Urothelium cell line (cell line): ENCODE results near the gene RANBP17.
"Not testable (repeated sequence)": the region's sequence is repeated elsewhere in the genome, so short reads cannot be mapped to it uniquely, and the experiment has no call there.

Experiments
- DNase-seq: peaks from one replicate; pipeline ENCODE4 v3.0.0; 2011; ENCODE audit warnings: low spot score, mixed read lengths
- FAIRE-seq: peaks from 2 replicates; lab custom pipeline; 2011; peaks lifted over from hg19 to GRCh38; lab: Jason Lieb, UNC

RANBP17 gene

DNA sequence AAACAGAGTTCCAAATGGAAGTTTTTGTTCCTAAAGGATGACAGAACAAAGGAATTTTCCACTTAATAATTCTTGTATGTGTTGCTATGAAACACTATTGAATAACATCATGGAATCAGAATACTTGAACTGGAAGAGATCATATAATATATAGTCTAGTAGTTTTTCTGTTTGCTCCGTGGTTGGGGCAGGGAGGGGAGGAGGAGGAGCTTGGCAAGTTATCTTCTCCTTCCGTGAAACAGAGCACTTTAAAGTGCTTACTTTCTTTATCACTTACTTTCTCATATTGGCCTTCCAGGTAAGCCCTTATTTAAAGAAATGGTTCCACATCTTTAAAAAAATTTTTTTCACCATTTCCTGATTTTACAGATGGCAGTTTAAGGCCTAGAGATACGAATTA, 281.4 kb downstream of the RANBP17 start:
- FAIRE-seq (no peak), DNase-seq (no peak)

DNA sequence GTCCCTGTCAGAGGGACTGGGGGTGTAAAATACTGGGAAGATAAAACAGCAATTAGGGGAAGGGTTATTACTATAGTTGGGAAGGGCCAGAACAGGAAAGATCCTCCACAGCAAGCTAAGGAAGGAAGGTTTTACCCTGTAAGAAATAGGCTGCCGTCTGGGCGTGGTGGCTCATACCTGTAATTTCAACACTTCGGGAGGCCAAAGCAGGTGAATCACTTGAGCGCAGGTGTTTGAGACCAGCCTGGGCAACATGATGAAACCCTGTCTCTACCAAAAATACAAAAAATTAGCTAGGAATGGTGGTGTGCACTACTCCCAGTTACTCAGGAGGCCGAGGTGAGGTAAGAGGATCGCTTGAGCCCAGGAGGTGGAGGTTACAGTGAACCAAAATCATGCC, 282.1 kb downstream of the RANBP17 start:
- DNase-seq (no peak), FAIRE-seq (no peak)

DNA sequence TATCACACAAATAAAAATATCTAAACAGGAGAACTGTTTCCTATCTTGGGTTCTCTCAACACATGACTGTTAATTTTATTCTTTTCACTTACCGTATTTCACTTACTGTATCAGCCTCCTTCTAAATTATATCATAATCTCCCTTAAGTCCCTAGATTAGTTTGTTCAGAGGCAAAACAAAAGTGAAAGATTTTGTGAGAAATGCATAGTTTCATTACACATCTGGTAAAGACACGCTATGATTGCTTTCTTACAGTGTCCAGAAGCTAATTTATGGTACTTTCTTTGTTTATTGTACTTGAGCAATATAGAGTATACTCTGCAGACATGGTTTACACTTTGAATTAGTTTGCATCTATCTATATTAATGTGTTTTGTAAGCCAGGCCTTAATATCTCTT, 287.5 kb downstream of the RANBP17 start:
- DNase-seq (no peak), FAIRE-seq (no peak)

DNA sequence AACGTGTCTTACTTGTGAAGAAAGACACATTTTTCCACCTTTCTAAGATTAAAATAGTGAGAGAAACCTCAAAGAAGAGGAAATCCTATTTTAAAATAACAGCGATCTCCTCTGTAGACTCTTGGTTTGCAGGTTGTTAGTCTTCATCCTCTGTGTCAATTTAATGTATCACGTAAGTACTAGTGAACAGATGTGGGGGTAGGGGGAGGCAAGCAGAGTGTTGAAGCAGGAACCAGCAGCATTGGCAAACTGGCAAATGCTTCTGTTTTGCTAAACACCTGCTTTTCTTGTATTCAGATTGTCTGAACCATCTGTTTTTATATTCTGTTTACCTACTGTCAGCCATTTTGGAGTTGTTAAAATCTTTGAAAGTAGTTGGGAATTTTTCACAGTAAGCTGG, 288.0 kb downstream of the RANBP17 start:
- no peak for FAIRE-seq

DNA sequence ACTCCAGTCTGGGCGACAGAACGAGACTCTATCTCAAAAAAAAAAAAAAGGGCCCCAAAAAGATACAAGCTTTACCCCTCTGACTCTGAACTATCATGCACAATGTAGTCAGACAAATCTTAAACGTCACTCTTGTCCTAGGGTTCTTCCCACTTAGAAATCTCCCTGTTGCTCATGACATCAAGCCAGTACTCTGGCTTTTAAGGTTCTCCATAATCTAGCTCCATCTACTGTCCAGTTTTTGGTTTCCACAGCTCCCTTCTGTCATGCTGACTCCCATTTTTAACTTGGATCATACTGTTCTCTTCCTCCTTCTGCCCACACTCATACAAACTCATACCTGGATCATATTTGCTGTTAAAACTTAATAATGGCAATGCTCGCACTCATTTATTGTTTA, 290.6 kb downstream of the RANBP17 start:
- DNase-seq, result peak; percentile 6

More for the DNA sequence above, 288.0 kb downstream of the RANBP17 start:
- DNase-seq, result no peak

DNA sequence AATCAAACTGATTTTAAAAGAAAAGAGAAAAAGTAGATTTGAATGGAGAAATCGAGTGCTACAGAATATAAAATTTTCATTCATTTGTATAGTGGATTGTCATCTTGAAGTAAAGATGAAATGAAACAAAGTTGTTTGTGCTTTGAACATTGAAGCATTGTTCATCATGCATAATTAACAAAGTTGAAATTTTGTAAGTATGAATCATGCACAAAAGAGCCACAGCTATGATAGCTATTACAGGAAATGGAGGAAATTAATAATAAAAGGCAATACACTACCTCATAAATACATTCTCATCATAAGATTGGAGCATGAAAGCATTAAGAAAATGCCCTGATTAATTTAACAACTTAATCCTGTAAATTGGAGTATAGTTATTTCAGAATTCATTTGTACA, 293.8 kb downstream of the RANBP17 start:
- peak; percentile 3 for DNase-seq
- no peak for FAIRE-seq

More for the DNA sequence above, 290.6 kb downstream of the RANBP17 start:
- FAIRE-seq, result no peak

DNA sequence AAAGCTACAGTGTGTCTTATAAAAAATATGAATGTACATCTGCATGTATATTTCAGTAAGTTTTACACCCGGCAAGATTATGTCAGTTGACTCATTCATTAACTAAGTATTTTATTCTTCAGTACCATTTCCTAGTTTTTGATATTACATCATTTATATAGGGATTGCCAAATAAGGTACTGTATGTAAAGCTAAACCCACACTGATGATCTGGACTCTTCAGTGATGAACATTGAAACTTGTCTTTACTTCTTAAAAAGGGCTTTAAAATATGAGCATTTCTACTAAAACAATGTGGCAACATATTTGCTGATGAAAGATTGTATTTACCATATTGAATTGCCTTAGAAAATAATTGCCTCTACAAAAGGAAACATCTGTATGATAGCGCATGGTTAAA, 295.5 kb downstream of the RANBP17 start:
- DNase-seq (no peak), FAIRE-seq (no peak)

DNA sequence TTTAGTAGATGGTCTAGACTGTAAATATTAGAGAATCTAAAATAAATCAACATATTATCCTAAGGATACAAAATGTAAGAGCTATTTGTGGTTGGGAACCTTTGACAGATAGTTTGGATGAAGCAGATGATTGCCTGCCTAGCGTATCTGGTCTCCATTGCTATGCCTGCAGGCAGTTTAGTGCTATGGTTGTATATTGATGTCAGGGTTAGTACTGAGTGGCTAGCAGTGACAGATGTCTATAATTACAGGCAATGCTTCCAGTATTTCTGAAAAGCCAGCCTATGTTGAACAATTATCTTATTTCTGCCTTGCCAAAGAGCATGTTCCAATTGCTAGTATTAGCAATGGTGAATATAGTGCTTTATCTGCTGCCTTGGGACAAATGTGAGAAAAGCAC, 296.0 kb downstream of the RANBP17 start:
- FAIRE-seq (no peak), DNase-seq (no peak)

DNA sequence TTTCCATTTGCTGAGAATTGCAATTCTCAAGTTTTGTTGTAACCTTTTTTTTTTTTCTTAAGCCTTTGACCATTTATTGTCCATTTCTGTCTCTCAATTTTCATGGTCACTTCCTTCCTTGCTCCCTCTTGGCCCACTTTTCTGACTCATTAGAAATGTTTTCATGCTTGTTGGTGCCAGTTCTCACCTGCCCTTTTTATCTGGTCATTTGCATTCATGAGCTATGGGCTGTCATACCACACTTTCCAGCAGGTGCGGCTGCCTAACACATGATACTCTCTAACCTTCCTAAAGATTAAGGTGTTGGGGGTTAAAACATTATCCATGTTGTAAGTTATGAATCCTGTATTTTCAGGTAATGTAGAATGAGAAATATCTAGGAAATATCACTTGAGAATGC, 296.8 kb downstream of the RANBP17 start:
- no peak for FAIRE-seq
- DNase-seq, result no peak

DNA sequence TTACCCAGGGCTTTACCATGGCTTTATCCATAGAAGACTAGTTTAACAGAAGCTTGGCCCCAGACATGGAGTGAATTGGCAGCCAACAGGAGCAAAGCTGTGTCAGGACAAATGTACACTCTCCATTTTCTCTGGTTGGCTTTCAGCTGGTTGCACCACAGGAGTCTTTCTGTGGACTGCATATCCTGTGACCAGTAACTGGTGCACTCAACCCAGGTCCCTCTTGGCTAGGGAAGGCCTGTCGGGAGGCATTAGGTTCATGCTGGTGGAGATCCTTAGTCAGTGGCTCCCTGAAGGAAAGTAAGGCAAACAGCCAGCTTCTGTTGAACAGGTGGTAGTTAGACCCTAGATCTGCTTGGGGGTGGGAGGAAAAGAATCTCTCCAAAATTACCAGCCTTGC, 300.3 kb downstream of the RANBP17 start:
- no peak for FAIRE-seq
- DNase-seq, result no peak

DNA sequence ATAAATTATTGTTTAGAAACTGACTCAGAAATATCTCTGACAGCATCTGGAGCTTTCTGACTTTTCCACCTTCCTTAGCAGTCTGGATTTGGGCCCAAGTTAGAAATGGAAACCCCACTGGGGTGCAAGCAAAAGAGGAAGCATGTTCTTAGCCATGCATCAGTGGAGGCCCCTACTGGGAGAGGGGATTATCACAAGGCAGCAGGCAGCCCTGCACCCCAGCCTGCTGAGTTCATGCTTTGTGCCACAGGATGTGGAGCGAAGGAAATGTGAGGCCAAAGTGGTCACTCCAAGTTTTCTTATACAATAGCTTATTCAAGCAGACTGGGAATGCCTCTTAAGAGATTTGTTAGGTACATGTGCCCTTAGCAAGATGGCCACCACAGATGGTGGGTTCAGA, 300.8 kb downstream of the RANBP17 start:
- FAIRE-seq (no peak), DNase-seq (peak; percentile 41)

DNA sequence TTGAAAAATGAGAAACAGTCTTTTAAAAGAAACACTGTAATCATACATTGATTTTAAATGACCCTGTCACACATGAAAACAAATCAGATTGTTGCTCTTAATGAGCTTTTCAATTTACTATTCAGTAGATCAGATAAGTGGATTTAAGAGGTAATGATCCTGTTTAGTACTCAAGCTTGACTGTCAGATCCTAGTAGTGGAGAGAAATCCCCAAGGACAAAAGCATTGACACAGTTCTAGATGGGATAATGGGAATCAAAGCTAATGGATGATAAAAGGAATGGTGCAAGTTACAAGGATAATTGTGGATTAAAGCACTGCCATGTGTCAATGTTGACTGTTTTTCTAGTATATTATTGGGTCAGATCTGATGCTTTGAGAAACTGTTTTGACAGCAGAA, 304.9 kb downstream of the RANBP17 start:
- no peak for FAIRE-seq

DNA sequence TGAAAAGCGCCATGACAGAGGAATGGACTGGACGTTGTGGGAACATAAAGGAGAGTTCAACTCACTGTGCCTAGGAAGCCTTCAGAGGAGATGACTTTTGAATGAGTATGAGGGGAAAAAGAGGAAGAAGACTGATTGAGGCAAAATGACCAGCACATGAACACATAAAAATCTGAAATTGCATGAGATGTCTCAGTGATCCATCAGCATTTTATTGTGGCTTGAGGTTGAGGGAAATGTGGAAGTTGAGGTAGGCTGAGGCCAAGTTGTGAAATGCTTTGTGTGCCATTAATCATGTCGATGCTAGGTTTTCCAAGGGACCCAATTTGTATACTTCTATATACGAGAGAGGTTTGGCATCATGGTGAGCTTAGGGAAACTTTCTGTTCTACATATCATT, 306.4 kb downstream of the RANBP17 start:
- FAIRE-seq, result no peak
- DNase-seq, result no peak

More for the DNA sequence above, 304.9 kb downstream of the RANBP17 start:
- DNase-seq, result no peak

DNA sequence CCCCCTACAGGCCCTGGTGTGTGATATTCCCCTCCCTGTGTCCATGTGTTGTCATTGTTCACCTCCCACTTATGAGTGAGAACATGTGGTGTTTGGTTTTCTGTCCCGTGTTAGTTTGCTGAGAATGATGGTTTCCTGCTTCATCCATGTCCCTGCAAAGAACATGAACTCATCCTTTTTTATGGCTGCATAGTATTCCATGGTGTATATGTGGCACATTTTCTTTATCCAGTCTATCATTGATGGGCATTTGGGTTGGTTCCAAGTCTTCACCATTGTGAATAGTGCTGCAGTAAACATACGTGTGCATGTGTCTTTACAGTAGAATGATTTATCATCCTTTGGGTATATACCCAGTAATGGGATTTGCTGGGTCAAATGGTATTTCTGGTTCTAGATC, 313.1 kb downstream of the RANBP17 start:
- FAIRE-seq, DNase-seq: not testable (repeated sequence)

DNA sequence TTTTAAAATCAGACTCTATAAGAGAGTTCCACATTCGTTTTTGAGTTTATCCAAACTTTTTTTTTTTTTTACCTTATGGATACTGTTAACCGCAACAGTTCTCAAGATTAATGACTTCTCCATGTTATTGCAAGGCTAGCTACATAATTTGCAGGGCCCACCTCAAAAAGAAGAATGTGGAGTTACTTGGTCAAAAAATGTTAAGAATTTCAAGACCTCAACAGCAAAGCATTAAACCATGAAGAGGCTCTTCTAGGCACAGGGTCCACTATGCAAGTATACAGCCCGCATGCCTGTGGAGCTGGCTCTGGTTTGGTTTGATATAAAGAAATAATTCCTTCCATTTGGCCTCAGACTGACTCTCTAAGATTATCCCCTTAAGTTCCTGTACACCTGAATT, 313.9 kb downstream of the RANBP17 start:
- DNase-seq (no peak), FAIRE-seq (no peak)

DNA sequence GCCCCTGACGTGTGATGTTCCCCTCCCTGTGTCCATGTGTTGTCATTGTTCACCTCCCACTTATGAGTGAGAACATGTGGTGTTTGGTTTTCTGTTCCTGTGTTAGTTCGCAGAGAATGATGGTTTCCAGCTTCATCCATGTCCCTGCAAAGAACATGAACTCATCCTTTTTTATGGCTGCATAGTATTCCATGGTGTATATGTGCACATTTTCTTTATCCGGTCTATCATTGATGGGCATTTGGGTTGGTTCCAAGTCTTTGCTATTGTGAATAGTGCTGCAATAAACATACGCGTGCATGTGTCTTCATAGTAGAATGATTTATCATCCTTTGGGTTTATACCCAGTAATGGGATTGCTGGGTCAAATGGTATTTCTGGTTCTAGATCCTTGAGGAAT, 316.4 kb downstream of the RANBP17 start:
- not testable (repeated sequence) for DNase-seq

DNA sequence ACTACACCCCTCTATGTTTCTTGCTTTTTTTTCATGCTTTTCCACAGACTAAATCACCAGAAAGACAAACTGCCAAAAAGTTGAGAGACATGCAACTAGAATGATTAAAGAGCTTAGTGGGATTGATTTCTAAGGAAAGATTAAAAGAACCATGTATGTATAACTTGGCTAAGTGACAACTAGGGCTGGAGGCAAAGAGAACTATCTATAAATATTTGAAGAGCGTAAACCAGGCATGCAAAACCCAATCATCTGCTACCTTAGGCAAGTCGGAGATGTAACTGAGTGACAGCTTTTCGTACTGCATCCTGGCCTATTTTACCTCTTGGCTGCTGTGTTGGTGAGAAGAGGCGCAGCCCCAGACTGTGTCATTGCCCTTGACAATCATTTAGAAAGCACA, 326.2 kb downstream of the RANBP17 start:
- no peak for DNase-seq
- FAIRE-seq, result no peak

More for the DNA sequence above, 316.4 kb downstream of the RANBP17 start:
- FAIRE-seq, result not testable (repeated sequence)

DNA sequence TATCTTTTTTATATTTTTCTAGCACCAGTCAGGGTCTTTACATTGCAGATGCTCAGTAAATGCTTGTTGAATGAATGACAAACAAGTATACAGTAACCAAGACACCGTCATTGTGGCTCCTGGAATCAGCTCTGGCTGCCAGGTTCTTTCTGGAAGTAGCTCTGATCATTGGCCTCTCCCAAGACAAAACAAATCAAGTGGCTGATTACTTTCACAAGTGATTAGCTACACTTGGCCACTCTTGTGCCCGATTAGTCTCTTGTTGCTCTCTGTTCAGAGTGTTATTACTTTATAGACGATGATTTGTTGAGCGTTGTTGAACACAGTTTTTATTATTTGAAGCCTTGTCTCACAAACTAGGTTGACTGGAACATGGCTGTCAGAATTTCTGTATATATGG, 327.6 kb downstream of the RANBP17 start:
- FAIRE-seq (no peak), DNase-seq (no peak)

DNA sequence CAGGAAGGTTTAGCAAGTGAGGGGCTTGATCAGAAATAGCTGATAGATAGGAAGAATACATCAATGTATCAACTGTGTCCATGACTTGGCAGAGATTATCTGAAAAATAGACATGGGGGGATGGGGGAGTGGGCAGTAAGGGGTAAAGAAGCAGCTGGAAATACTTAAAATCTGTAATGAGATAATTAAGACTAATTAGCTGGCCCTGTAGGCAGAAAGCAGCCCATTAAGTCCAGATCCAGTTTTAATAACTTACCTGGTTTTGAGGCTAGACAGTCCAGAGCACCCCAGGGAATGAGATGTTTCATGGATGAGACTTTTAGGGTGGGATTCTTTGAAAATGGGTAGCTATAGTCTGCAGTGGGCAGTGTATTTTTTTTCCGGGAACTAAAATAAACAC, 330.3 kb downstream of the RANBP17 start:
- FAIRE-seq (no peak), DNase-seq (no peak)

DNA sequence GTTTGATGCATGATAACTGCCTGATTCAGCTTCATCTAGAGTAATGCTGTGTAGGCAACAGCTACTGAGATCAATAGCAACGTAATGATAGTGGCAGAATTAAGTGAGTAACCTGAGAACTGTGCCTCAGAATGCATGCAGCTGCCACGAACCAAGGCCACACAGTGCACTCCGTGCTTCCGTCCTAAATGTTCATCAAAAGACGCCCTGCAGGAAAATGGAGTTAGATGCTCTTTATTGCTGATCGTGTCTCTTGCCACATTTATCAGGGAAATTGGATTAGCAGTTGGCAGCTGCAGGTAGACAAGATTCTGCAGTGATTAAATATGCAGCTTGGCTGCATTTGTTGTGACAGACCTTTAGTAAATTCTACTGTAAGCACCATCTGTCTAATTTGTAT, 339.5 kb downstream of the RANBP17 start:
- FAIRE-seq (no peak), DNase-seq (no peak)

DNA sequence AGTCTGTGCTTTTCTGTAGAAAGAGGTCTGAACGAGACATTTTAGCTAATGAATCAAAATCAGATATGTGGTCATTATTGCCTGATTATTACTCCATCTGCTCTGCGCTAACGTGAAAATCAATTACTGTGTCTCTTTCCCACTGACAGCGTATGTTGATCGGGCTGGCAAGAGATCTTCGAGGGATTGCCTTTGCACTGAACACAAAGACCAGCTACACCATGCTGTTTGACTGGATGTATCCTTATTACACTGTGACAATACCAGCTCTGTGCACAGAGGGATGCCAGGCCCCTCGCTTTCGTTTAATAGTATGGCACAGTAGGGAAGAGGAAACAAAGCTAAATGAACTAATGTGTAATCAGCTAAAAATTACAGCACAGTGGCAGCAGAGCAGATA, 343.6 kb downstream of the RANBP17 start:
- FAIRE-seq (peak; percentile 53), DNase-seq (no peak)

DNA sequence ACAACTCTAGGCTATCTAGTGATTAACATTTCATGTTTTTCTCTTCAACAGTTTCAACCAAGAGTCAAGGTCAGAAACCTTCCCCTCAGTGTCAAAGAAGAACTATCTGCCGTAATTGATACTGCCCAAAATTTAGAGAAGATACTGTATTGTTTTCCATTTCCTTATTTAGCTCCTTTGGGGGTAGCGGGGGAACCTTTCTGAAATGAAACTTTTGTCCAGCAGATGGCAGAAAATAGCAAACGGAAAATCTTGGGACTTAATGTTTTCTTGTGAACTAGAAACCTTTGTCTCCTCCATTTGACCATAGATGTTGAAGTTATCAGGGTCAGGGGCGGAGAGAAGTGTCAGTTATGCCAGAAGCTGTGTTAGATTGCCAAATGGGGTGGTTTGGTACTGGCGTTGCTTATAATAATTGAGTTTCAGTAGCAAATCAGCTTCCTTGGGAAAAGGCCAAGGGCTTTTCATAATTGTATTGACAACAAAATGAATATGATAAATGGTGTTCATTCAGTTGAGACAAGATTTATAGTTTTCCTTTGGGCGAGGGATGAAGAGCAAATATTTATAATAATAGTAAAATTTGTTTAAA, 345.5 kb downstream of the RANBP17 start:
- FAIRE-seq (no peak), DNase-seq (peak; percentile 47)

DNA sequence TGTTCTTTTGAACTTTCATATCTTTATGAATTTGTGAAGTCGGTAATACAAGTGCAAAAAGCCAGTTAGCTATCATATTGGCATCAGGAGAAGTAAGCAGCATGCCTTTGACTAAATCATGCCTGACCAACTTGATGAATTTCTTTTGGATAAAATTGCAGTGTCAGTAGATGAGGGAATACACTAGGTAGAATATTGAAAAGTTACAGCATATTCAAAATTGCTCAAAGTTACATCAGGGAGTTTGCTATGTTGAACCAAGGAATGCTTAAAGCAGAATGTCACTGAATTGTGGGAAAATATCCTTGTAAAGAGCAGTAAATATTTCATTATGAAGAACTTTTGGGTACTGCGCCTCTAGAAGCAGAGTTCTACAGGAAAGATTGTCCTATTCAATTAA, 360.1 kb downstream of the RANBP17 start:
- DNase-seq (no peak), FAIRE-seq (no peak)
